GM12864 (cell line): ENCODE measurements around the gene ROBO2.

ENCODE experiments used
- DNase-seq: peaks from one replicate; pipeline ENCODE4 v3.0.0-alpha.2; 2011; ENCODE audit warnings: low read depth
- H3K4me3 ChIP-seq: 2 replicates; pipeline ENCODE4 v1.5.1; 2011; ENCODE audit warnings: mild to moderate bottlenecking, low read depth, low read length, control low read depth
- CTCF ChIP-seq: IDR thresholded peaks from 2 replicates; pipeline ENCODE4 v1.5.1; 2011; ENCODE audit warnings: low read depth, mild to moderate bottlenecking, moderate library complexity, low read length, control low read depth, inconsistent platforms; ENCODE audit errors: missing control alignments

Gene ROBO2

GRCh38 chr3:77539014-77539413 lies 499.1 kb downstream of the ROBO2 start:
- TF ChIP-seq CTCF, result no peak
- no peak overlapping the region for H3K4me3 ChIP-seq
- DNase-seq, result no peak

GRCh38 chr3:77539677-77540076 lies 499.8 kb downstream of the ROBO2 start:
- no peak for DNase-seq
- TF ChIP-seq CTCF, result no peak
- H3K4me3 ChIP-seq, result no peak overlapping the region

GRCh38 chr3:77541203-77541922 lies 501.5 kb downstream of the ROBO2 start:
- TF ChIP-seq CTCF, result no peak
- DNase-seq, result no peak

GRCh38 chr3:77546246-77546645 lies 506.3 kb downstream of the ROBO2 start:
- no peak overlapping the region for H3K4me3 ChIP-seq
- DNase-seq, result no peak
- no peak for TF ChIP-seq CTCF

More at GRCh38 chr3:77541203-77541922, 501.5 kb downstream of the ROBO2 start:
- H3K4me3 ChIP-seq, result no peak overlapping the region

- no peak for DNase-seq
- no peak overlapping the region for H3K4me3 ChIP-seq
- no peak for TF ChIP-seq CTCF
Measured at GRCh38 chr3:77549034-77549433, 509.1 kb downstream of the ROBO2 start.

GRCh38 chr3:77553240-77553639 lies 513.3 kb downstream of the ROBO2 start:
- TF ChIP-seq CTCF, result no peak
- no peak overlapping the region for H3K4me3 ChIP-seq
- no peak for DNase-seq

GRCh38 chr3:77562089-77562488 lies 522.2 kb downstream of the ROBO2 start:
- no peak overlapping the region for H3K4me3 ChIP-seq
- no peak for DNase-seq
- no peak for TF ChIP-seq CTCF
